ENCODE data around the gene OPHN1.
A peak's percentile ranks its signal among the peaks of the same experiment; 100 is the strongest.

Gene OPHN1

DNA sequence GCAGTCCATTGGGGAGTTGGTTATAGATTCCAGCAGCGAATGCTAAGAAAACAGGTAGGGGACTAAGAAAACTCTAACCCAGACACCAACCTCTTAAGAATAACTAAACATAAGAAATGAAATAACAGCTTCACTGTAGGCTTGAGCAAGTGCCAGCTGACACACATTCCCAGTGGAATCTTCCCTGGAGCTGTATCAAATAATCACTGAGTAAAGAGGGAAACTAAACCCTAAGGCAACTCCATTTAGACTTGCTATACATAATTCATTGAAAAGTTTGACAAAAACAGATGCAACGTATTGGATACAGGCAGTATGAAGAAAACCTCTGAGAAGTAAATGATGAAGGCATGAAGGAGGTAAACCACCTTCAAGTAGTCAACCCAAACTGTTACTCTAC lies 293.5 kb downstream of the OPHN1 start:
- no peak overlapping the region for H3K4me3 ChIP-seq (ENCODE audit: severe bottlenecking)
- ATAC-seq (ENCODE audit: low read depth) (no peak), DNase-seq (ENCODE audit: low spot score) (no peak)
- H3K9me3 ChIP-seq (ENCODE audit: severe bottlenecking) = no peaks in the 10 kb centered on the region
- H3K4me1 ChIP-seq (ENCODE audit: insufficient read depth, poor library complexity, severe bottlenecking) = no peaks in the 10 kb centered on the region
- no peak for TF ChIP-seq CTCF (IDR thresholded peaks at IDR 0.05; ENCODE audit: poor library complexity, severe bottlenecking)
- no peak overlapping the region for H3K27ac ChIP-seq (ENCODE audit: poor library complexity, severe bottlenecking)
- no peaks in the 10 kb centered on the region for H3K27me3 ChIP-seq (ENCODE audit: insufficient read depth, poor library complexity, severe bottlenecking)
- H3K36me3 ChIP-seq (ENCODE audit: low read depth) = no peaks in the 10 kb centered on the region

GRCh38 chrX:68133181-68133580 lies 300.1 kb downstream of the OPHN1 start:
- Histone ChIP-seq H3K27ac (ENCODE audit: poor library complexity, severe bottlenecking) (no peak overlapping the region), H3K4me3 (ENCODE audit: severe bottlenecking) (no peak overlapping the region), H3K27me3 (ENCODE audit: insufficient read depth, poor library complexity, severe bottlenecking) (no peaks in the 10 kb centered on the region), H3K4me1 (ENCODE audit: insufficient read depth, poor library complexity, severe bottlenecking) (no peaks in the 10 kb centered on the region), H3K36me3 (ENCODE audit: low read depth) (no peaks in the 10 kb centered on the region), H3K9me3 (ENCODE audit: severe bottlenecking) (no peaks in the 10 kb centered on the region)
- ATAC-seq (ENCODE audit: low read depth) (no peak), DNase-seq (ENCODE audit: low spot score) (no peak)
- no peak for TF ChIP-seq CTCF (IDR thresholded peaks at IDR 0.05; ENCODE audit: poor library complexity, severe bottlenecking)

DNA sequence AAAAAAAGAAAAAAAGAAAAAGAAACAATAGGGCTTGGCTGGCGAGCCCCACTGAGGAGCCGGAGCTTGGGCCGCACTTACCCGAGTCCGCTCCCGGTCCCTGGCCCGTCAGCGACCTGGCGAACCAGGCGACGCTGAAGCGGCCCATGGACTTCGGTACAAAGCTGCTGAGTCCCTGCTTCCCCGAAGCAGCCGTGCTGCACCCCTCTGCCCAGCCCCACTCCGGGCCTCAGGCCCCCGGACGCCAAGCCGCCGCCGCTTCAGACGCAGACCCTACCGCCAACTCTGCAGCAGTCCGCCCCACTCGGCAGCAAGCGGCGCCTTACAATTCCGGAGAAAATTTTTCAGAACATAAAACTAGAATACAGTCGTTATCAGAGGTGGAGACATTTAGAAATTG lies 300.5 kb downstream of the OPHN1 start:
- Histone ChIP-seq H3K27ac (ENCODE audit: poor library complexity, severe bottlenecking) (no peak overlapping the region), H3K9me3 (ENCODE audit: severe bottlenecking) (no peaks in the 10 kb centered on the region), H3K27me3 (ENCODE audit: insufficient read depth, poor library complexity, severe bottlenecking) (no peaks in the 10 kb centered on the region), H3K36me3 (ENCODE audit: low read depth) (no peaks in the 10 kb centered on the region), H3K4me1 (ENCODE audit: insufficient read depth, poor library complexity, severe bottlenecking) (no peaks in the 10 kb centered on the region), H3K4me3 (ENCODE audit: severe bottlenecking) (no peak overlapping the region)
- DNase-seq (ENCODE audit: low spot score) (peak; percentile 9), ATAC-seq (ENCODE audit: low read depth) (no peak)
- no peak for TF ChIP-seq CTCF (IDR thresholded peaks at IDR 0.05; ENCODE audit: poor library complexity, severe bottlenecking)

- ATAC-seq (ENCODE audit: low read depth) (no peak), DNase-seq (ENCODE audit: low spot score) (no peak)
- Histone ChIP-seq H3K27me3 (ENCODE audit: insufficient read depth, poor library complexity, severe bottlenecking) (no peaks in the 10 kb centered on the region), H3K4me3 (ENCODE audit: severe bottlenecking) (no peak overlapping the region), H3K36me3 (ENCODE audit: low read depth) (no peaks in the 10 kb centered on the region), H3K4me1 (ENCODE audit: insufficient read depth, poor library complexity, severe bottlenecking) (no peaks in the 10 kb centered on the region), H3K27ac (ENCODE audit: poor library complexity, severe bottlenecking) (no peak overlapping the region), H3K9me3 (ENCODE audit: severe bottlenecking) (no peaks in the 10 kb centered on the region)
- no peak for TF ChIP-seq CTCF (IDR thresholded peaks at IDR 0.05; ENCODE audit: poor library complexity, severe bottlenecking)
Measured at GRCh38 chrX:68121835-68122234, 311.5 kb downstream of the OPHN1 start.

GRCh38 chrX:68121371-68121770 lies 311.9 kb downstream of the OPHN1 start:
- Histone ChIP-seq H3K9me3 (ENCODE audit: severe bottlenecking) (no peaks in the 10 kb centered on the region), H3K27ac (ENCODE audit: poor library complexity, severe bottlenecking) (no peak overlapping the region), H3K4me1 (ENCODE audit: insufficient read depth, poor library complexity, severe bottlenecking) (no peaks in the 10 kb centered on the region), H3K36me3 (ENCODE audit: low read depth) (no peaks in the 10 kb centered on the region), H3K27me3 (ENCODE audit: insufficient read depth, poor library complexity, severe bottlenecking) (no peaks in the 10 kb centered on the region), H3K4me3 (ENCODE audit: severe bottlenecking) (no peak overlapping the region)
- DNase-seq (ENCODE audit: low spot score) (no peak), ATAC-seq (ENCODE audit: low read depth) (no peak)
- TF ChIP-seq CTCF (IDR thresholded peaks at IDR 0.05; ENCODE audit: poor library complexity, severe bottlenecking) = no peak

Data from RWPE2 (cell line).